T-helper 1 cell (primary cell): Measurements from ENCODE around the gene NT5DC4.
"Not testable (repeated sequence)": the region's sequence is repeated elsewhere in the genome, so short reads cannot be mapped to it uniquely, and the experiment has no call there.

Experiments
- DNase-seq, 5 donors: peaks; one replicate each; pipeline ENCODE4 v3.0.0-alpha.2; 2012 to 2020

Gene NT5DC4

GRCh38 chr2:112701052-112701451 lies 19.8 kb upstream of the NT5DC4 start:
- no peak for DNase-seq

- DNase-seq = no peak
Measured at GRCh38 chr2:112703684-112704083, 17.1 kb upstream of the NT5DC4 start.

GRCh38 chr2:112705575-112705974 lies 15.2 kb upstream of the NT5DC4 start:
- DNase-seq = no peak

GRCh38 chr2:112706170-112706664 lies 14.6 kb upstream of the NT5DC4 start:
- peak in 1 of 5 donors; percentile 87 for DNase-seq

- not testable (repeated sequence) for DNase-seq
Measured at GRCh38 chr2:112706947-112707346, 13.9 kb upstream of the NT5DC4 start.

- no peak for DNase-seq
Measured at GRCh38 chr2:112708968-112709367, 11.9 kb upstream of the NT5DC4 start.

GRCh38 chr2:112709703-112710102 lies 11.1 kb upstream of the NT5DC4 start:
- no peak for DNase-seq

- DNase-seq = no peak
Measured at GRCh38 chr2:112710956-112711750, 9.7 kb upstream of the NT5DC4 start.

- no peak for DNase-seq
Measured at GRCh38 chr2:112712465-112712864, 8.4 kb upstream of the NT5DC4 start.

- DNase-seq = no peak
Measured at GRCh38 chr2:112712903-112713584, 7.8 kb upstream of the NT5DC4 start.

- no peak for DNase-seq
Measured at GRCh38 chr2:112713585-112713925, 7.3 kb upstream of the NT5DC4 start.

- DNase-seq = no peak
Measured at GRCh38 chr2:112713926-112714325, 6.9 kb upstream of the NT5DC4 start.

- DNase-seq = no peak
Measured at GRCh38 chr2:112714331-112714730, 6.5 kb upstream of the NT5DC4 start.

- no peak for DNase-seq
Measured at GRCh38 chr2:112714836-112715631, 5.8 kb upstream of the NT5DC4 start.

GRCh38 chr2:112716094-112716493 lies 4.7 kb upstream of the NT5DC4 start:
- not testable (repeated sequence) for DNase-seq

GRCh38 chr2:112716826-112717352 lies 3.9 kb upstream of the NT5DC4 start:
- DNase-seq = not testable (repeated sequence)

GRCh38 chr2:112718863-112719370 lies 1.9 kb upstream of the NT5DC4 start:
- no peak for DNase-seq

GRCh38 chr2:112721819-112722522 lies 1.2 kb downstream of the NT5DC4 start:
- no peak for DNase-seq

GRCh38 chr2:112722816-112723546 lies 2.2 kb downstream of the NT5DC4 start:
- no peak for DNase-seq

GRCh38 chr2:112723547-112723940 lies 2.7 kb downstream of the NT5DC4 start:
- no peak for DNase-seq

GRCh38 chr2:112723995-112724394 lies 3.2 kb downstream of the NT5DC4 start:
- DNase-seq = no peak
